K562 (cell line): ENCODE results near the gene XCL2. TPM values are rescaled to one million over a fixed set of nuclear protein-coding genes. Genes with fewer than 3 reads are reported as not detected.

ENCODE experiments used
- ATAC-seq: fragments of 200-7000 bp; cut with Tn5 transposase; 3 replicates; pipeline ENCODE4 v1.9.1; 2020; ENCODE audit warnings: moderate library complexity
- BruUV-seq: library from RNA; stranded (reverse); fragments of 400-500 nt; replicated peaks from 2 replicates; lab custom pipeline; 2021; lab: Mats Ljungman, UMichigan
- CTCF ChIA-PET: fragments of 300-600 bp; formaldehyde crosslinking; extraction: SDS; loops from one replicate; lab custom pipeline; 2021; ENCODE audit warnings: low intra/inter-chr PET ratio; lab: Yijun Ruan, JAX
- POLR2A ChIA-PET: fragments of 300-600, 350-650 bp; sonication (Branson Sonifier 250); formaldehyde crosslinking; extraction: SDS; loops from one replicate; lab custom pipeline; 2021; ENCODE audit warnings: antibody characterized with exemption, inconsistent platforms; lab: Yijun Ruan, JAX
- DNase-seq, 4 experiments: peaks; one replicate each; pipeline versions ENCODE4 v3.0.0 to v3.0.0-alpha.2; 2011 to 2018; ENCODE audit warnings: low spot score in 3 of 4, mixed read lengths in 3 of 4; ENCODE audit errors: extremely low read depth in 1 of 4
- FAIRE-seq: peaks from 2 replicates; lab custom pipeline; 2011; peaks lifted over from hg19 to GRCh38; lab: Jason Lieb, UNC
- H2AFZ ChIP-seq: 2 replicates; pipeline ENCODE4 v1.6.0; 2011; ENCODE audit warnings: low read depth, low read length, control low read depth, inconsistent platforms
- H3K27ac ChIP-seq: fragments of 200-600 bp; 3 replicates; pipeline ENCODE4 v1.8.0; 2011; ENCODE audit warnings: low read depth, mild to moderate bottlenecking, control low read depth, inconsistent platforms, low read length, moderate library complexity, mixed read lengths; ENCODE audit errors: extremely low read depth
- H3K27me3 ChIP-seq, 2 experiments: fragments of 300-600 bp in 1 of 2; 2 replicates in 1 of 2; 3 replicates in 1 of 2; pipeline versions ENCODE4 v1.6.0 to v1.8.0; 2011; ENCODE audit warnings: inconsistent platforms in 2 of 2, low read length in 2 of 2, mild to moderate bottlenecking in 1 of 2, mixed read lengths in 1 of 2, moderate library complexity in 1 of 2; ENCODE audit not compliant: control insufficient read depth in 2 of 2, insufficient read depth in 2 of 2
- H3K36me3 ChIP-seq: fragments of 300-600 bp; 3 replicates; pipeline ENCODE4 v1.8.0; 2011; ENCODE audit warnings: mild to moderate bottlenecking, low read length, inconsistent platforms; ENCODE audit not compliant: control insufficient read depth, insufficient read depth
- H3K4me1 ChIP-seq, 2 experiments: fragments of 200-600 bp in 1 of 2; replicated peaks in 1 of 2; 2 replicates in 1 of 2; 3 replicates in 1 of 2; pipeline versions ENCODE4 v1.5.1 to v1.8.0; 2011; ENCODE audit warnings: inconsistent platforms in 2 of 2, low read length in 2 of 2, mild to moderate bottlenecking in 1 of 2, mixed read lengths in 1 of 2, moderate library complexity in 1 of 2; ENCODE audit not compliant: control insufficient read depth in 2 of 2, insufficient read depth in 2 of 2
- H3K4me2 ChIP-seq: 2 replicates; pipeline ENCODE4 v1.6.1; 2011; ENCODE audit warnings: low read length, control low read depth, inconsistent platforms, mixed read lengths; ENCODE audit not compliant: insufficient read depth
- H3K4me3 ChIP-seq: fragments of 200-600 bp; sonication (generic), shearing (Covaris generic); 2 replicates; pipeline ENCODE4 v1.5.1; 2016; ENCODE audit warnings: control low read depth, inconsistent platforms
- H3K79me2 ChIP-seq: fragments of 200-600 bp; 3 replicates; pipeline ENCODE4 v1.8.0; 2011; ENCODE audit warnings: low read length, inconsistent platforms; ENCODE audit not compliant: control insufficient read depth, insufficient read depth
- H3K9ac ChIP-seq, 2 experiments: 2 replicates each; pipeline versions ENCODE4 v1.6.0 to v1.6.1; 2011; ENCODE audit warnings: low read depth in 2 of 2, low read length in 2 of 2, control low read depth in 1 of 2, inconsistent platforms in 1 of 2, mild to moderate bottlenecking in 1 of 2, mixed read lengths in 1 of 2; ENCODE audit not compliant: insufficient read depth in 1 of 2
- H3K9me1 ChIP-seq: one replicate; pipeline ENCODE4 v1.6.0; 2011; ENCODE audit warnings: inconsistent platforms, mild to moderate bottlenecking, low read length, moderate library complexity; ENCODE audit not compliant: control insufficient read depth, insufficient read depth
- H3K9me3 ChIP-seq: replicated peaks from 2 replicates; pipeline ENCODE4 v1.5.1; 2011; ENCODE audit warnings: low read depth, low read length, inconsistent platforms; ENCODE audit not compliant: control insufficient read depth, insufficient read depth
- H4K20me1 ChIP-seq: replicated peaks from 2 replicates; pipeline ENCODE4 v1.6.1; 2011; ENCODE audit warnings: low read length, inconsistent platforms, mixed read lengths; ENCODE audit not compliant: control insufficient read depth, insufficient read depth
- CSDE1 ChIP-seq, 2 experiments: fragments of 450-650 bp; IDR thresholded peaks; 2 replicates each; pipeline ENCODE4 v1.6.1; 2016; ENCODE audit warnings: mild to moderate bottlenecking in 1 of 2
- MIER1 ChIP-seq: fragments of 450-650 bp; IDR thresholded peaks from 2 replicates; pipeline ENCODE4 v1.6.1; 2016; ENCODE audit warnings: antibody characterized with exemption, mild to moderate bottlenecking, low read depth
- PHB2 ChIP-seq: fragments of 450-650 bp; IDR thresholded peaks from 2 replicates; pipeline ENCODE4 v1.6.1; 2017; ENCODE audit warnings: low read depth
- RHOXF2B ChIP-seq: fragments of 250-450 bp; sonication (Bioruptor Pico); conservative IDR thresholded peaks from 2 replicates; pipeline ENCODE4 v1.5.1; 2021
- WGBS: fragments of 100-300 bp; shearing (Covaris generic); methylation state at CpG from one replicate; pipeline ENCODE4 v1.1.6; 2016; ENCODE audit warnings: low coverage, mixed read lengths; ENCODE audit not compliant: insufficient coverage; ENCODE audit errors: missing lambda C conversion rate; 5-methylcytosine and 5-hydroxymethylcytosine counted together
- in situ Hi-C: fragments of 300-500 bp; cut with MboI; formaldehyde crosslinking; loops from 4 replicates; pipeline ENCODE4 v1.15.0; 2018; ENCODE audit warnings: inconsistent platforms, mixed read lengths
- intact Hi-C: fragments of 100-400 bp; cut with micrococcal nuclease; formaldehyde crosslinking; loops from 2 replicates; pipeline ENCODE4 v1.14.2; 2022
- polyA plus RNA-seq, 8 experiments: library from polyadenylated mRNA; depleted of rRNA in 4 of 8; stranded (reverse) in 5 of 8; unstranded in 3 of 8; fragments of >200 nt; fragmentation: Nextera tagmentation in 2 of 8; fragmentation: Illumina TruSeq in 1 of 8; extraction: Ambion mirVana in 2 of 8; extraction: Trizol in 1 of 8; gene quantifications; 2 replicates each; pipeline versions ENCODE4 v1.2.1 to v1.2.3, GENCODE V29; 2011 to 2014; ENCODE audit warnings: inconsistent platforms in 1 of 8, missing spikeins in 1 of 8
- total RNA-seq, 7 experiments: library from RNA; depleted of rRNA in 6 of 7; stranded (reverse); fragments of >200 nt in 6 of 7; fragmentation: Illumina TruSeq in 2 of 7; extraction: Trizol in 2 of 7; gene quantifications; 2 replicates each; pipeline versions ENCODE4 v1.2.1 to v1.2.3, GENCODE V29; 2011 to 2021; ENCODE audit warnings: low replicate concordance in 1 of 7
- TF ChIP-seq, protein P1 (sequence below): fragments of 250-450 bp; sonication (Bioruptor Pico); IDR thresholded peaks from 2 replicates; pipeline ENCODE4 v1.4.0; 2020; ENCODE audit warnings: mild to moderate bottlenecking, moderate library complexity, borderline replicate concordance
- TF ChIP-seq, protein P2 (sequence below), 2 experiments: fragments of 250-450 bp in 1 of 2; fragments of 450-650 bp in 1 of 2; sonication (Bioruptor Pico) in 1 of 2; IDR thresholded peaks; 2 replicates each; pipeline versions ENCODE4 v1.6.1 to v1.8.0; 2016 to 2021; ENCODE audit warnings: mild to moderate bottlenecking in 2 of 2, moderate library complexity in 2 of 2, missing compliant biosample characterization in 1 of 2, missing genetic modification characterization in 1 of 2

XCL2 gene
- total and polyA plus RNA-seq, 9 of the 15 experiments (the other 6 are each of a cell fraction or from before 2014, with no cell fraction given), result not detected

DNA sequence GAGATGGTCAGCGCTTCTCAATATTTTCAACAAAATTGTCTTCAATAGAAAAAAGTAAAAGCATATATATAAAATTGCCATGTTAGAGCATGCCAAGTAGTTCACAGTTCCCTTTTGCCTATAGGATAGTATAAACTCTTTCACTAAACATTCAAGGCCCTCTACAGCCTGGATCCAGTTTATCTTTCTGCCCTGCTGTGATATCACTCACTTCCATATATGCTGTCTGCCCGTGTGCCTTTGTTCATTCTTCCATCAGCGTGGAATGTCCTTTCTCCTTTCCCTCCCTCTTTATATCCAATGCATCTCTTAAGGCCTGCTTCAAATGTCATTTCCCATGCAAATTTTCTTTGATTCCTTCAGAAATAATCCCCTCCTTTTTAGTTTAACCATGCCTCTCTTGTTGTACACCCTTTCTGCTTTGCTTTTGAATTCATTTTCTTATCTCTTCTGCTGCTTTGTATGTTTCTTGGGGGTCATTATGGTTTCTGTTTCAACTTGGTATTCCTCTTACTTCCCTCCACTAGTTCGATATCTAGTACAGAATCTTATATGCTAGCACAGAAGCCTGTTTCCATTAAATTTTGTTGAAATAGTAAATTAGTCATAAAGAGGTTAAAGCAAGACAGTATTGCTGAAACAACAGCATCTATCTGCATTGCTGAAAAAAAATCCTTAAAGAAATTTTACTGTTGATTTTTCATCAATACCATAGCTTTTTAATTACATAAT, 44.7 kb downstream of the XCL2 start:
- Histone ChIP-seq H3K27ac (no peak overlapping the region), H3K4me3 (no peak overlapping the region), H3K4me2 (no peak overlapping the region), H4K20me1 (no peaks in the 10 kb centered on the region), H3K9me1 (no peaks in the 10 kb centered on the region), H3K79me2 (no peaks in the 10 kb centered on the region), H3K4me1 (no peaks in the 10 kb centered on the region), H3K36me3 (no peaks in the 10 kb centered on the region), H3K9me3 (no peaks in the 10 kb centered on the region), H3K27me3 (peaks cover 0 to 10% of the 10 kb centered on the region in 2 experiments; a peak in 3 of 5 replicates), H2AFZ (no peak overlapping the region), H3K9ac (no peak overlapping the region)
- FAIRE-seq (no peak), ATAC-seq (no peak), DNase-seq (no peak)
- no TSS peak for BruUV-seq
- intact Hi-C loops (no loop called here), in situ Hi-C loops (no loop called here)
- CTCF ChIA-PET, result no interaction called here
- TF ChIP-seq RHOXF2B (CRISPR knock-in tag) (no peak), MIER1 (no peak), CSDE1 (IDR thresholded peaks at IDR 0.05) (no peak), PHB2 (no peak)
- TF ChIP-seq, protein P1, sequence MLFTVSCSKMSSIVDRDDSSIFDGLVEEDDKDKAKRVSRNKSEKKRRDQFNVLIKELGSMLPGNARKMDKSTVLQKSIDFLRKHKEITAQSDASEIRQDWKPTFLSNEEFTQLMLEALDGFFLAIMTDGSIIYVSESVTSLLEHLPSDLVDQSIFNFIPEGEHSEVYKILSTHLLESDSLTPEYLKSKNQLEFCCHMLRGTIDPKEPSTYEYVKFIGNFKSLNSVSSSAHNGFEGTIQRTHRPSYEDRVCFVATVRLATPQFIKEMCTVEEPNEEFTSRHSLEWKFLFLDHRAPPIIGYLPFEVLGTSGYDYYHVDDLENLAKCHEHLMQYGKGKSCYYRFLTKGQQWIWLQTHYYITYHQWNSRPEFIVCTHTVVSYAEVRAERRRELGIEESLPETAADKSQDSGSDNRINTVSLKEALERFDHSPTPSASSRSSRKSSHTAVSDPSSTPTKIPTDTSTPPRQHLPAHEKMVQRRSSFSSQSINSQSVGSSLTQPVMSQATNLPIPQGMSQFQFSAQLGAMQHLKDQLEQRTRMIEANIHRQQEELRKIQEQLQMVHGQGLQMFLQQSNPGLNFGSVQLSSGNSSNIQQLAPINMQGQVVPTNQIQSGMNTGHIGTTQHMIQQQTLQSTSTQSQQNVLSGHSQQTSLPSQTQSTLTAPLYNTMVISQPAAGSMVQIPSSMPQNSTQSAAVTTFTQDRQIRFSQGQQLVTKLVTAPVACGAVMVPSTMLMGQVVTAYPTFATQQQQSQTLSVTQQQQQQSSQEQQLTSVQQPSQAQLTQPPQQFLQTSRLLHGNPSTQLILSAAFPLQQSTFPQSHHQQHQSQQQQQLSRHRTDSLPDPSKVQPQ, result no peak
- TF ChIP-seq, protein P2, sequence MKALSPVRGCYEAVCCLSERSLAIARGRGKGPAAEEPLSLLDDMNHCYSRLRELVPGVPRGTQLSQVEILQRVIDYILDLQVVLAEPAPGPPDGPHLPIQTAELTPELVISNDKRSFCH (CRISPR knock-in tag; IDR thresholded peaks at IDR 0.05), result no peak
- TF ChIP-seq, protein P2 (tag; IDR thresholded peaks at IDR 0.05), result no peak
- POLR2A ChIA-PET, result no interaction called here
- 3% methylated on average over 4 of the region's 4 CpGs for WGBS
